OCI-LY1 (cell line): ENCODE results near the gene SLC35C1.
"Not testable (repeated sequence)": the region's sequence is repeated elsewhere in the genome, so short reads cannot be mapped to it uniquely, and the experiment has no call there.

Experiments
- H2AFZ ChIP-seq: fragments of 200-600 bp; sonication (generic), shearing (Covaris generic); 2 replicates; pipeline ENCODE4 v1.6.0; 2014; ENCODE audit warnings: antibody characterized with exemption, mild to moderate bottlenecking, low read length
- H3F3A ChIP-seq: fragments of 200-600 bp; sonication (generic), shearing (Covaris generic); 2 replicates; pipeline ENCODE4 v1.6.0; 2014; ENCODE audit warnings: mild to moderate bottlenecking, antibody characterized with exemption, low read length, moderate library complexity; ENCODE audit not compliant: insufficient read depth
- H3K27ac ChIP-seq: fragments of 200-600 bp; sonication (generic); 2 replicates; pipeline ENCODE4 v1.5.1; 2014; ENCODE audit warnings: low read length, mixed run types, mild to moderate bottlenecking, low read depth; ENCODE audit not compliant: poor library complexity, severe bottlenecking
- H3K27me3 ChIP-seq: fragments of 200-600 bp; sonication (generic); 2 replicates; pipeline ENCODE4 v1.6.0; 2014; ENCODE audit warnings: antibody characterized with exemption, mild to moderate bottlenecking, low read length, moderate library complexity; ENCODE audit not compliant: insufficient read depth
- H3K36me3 ChIP-seq: fragments of 200-600 bp; sonication (generic); 2 replicates; pipeline ENCODE4 v1.6.1; 2014; ENCODE audit warnings: mild to moderate bottlenecking, antibody characterized with exemption, low read length, moderate library complexity, mixed read lengths; ENCODE audit not compliant: insufficient read depth
- H3K4me1 ChIP-seq: fragments of 200-600 bp; sonication (generic); 2 replicates; pipeline ENCODE4 v1.5.1; 2014; ENCODE audit warnings: mild to moderate bottlenecking, low read length, moderate library complexity; ENCODE audit not compliant: insufficient read depth, severe bottlenecking
- H3K4me2 ChIP-seq: fragments of 200-600 bp; sonication (generic), shearing (Covaris generic); 2 replicates; pipeline ENCODE4 v1.6.1; 2014; ENCODE audit warnings: low read length
- H3K4me3 ChIP-seq: fragments of 200-600 bp; sonication (generic); 2 replicates; pipeline ENCODE4 v1.5.1; 2014; ENCODE audit warnings: low read length, low read depth, mild to moderate bottlenecking, mixed read lengths; ENCODE audit not compliant: poor library complexity, severe bottlenecking
- H3K79me2 ChIP-seq: fragments of 200-600 bp; shearing (Covaris generic); 2 replicates; pipeline ENCODE4 v1.6.1; 2016; ENCODE audit warnings: mixed run types, low read length, mixed read lengths; ENCODE audit not compliant: insufficient read depth
- H3K9ac ChIP-seq: fragments of 200-600 bp; sonication (generic), shearing (Covaris generic); 2 replicates; pipeline ENCODE4 v1.6.1; 2014; ENCODE audit warnings: mild to moderate bottlenecking, low read length, mixed read lengths
- H3K9me2 ChIP-seq: fragments of 200-600 bp; sonication (generic), shearing (Covaris generic); 2 replicates; pipeline ENCODE4 v1.6.1; 2014; ENCODE audit warnings: low read depth, mild to moderate bottlenecking, low read length, mixed read lengths
- H3K9me3 ChIP-seq: fragments of 200-600 bp; shearing (Covaris generic); 2 replicates; pipeline ENCODE4 v1.6.1; 2014; ENCODE audit warnings: low read length, mixed read lengths
- H4K20me1 ChIP-seq: fragments of 200-600 bp; sonication (generic), shearing (Covaris generic); 2 replicates; pipeline ENCODE4 v1.6.0; 2016; ENCODE audit warnings: mild to moderate bottlenecking, low read length; ENCODE audit not compliant: insufficient read depth
- CTCF ChIP-seq: fragments of 200-600 bp; sonication (generic), shearing (Covaris generic); IDR thresholded peaks from 2 replicates; pipeline ENCODE4 v1.5.1; 2017; ENCODE audit warnings: mild to moderate bottlenecking, antibody characterized with exemption, low read length, moderate library complexity, mixed read lengths
- EZH2 ChIP-seq: fragments of 200-600 bp; sonication (generic), shearing (Covaris generic); IDR thresholded peaks from 2 replicates; pipeline ENCODE4 v1.8.0; 2017; ENCODE audit warnings: borderline replicate concordance, mixed run types, mild to moderate bottlenecking, antibody characterized with exemption, low read length, moderate library complexity, mixed read lengths

The SLC35C1 gene

GRCh38 chr11:45806937-45807791 is 2.2 kb downstream of the SLC35C1 start:
- H3K9me3 ChIP-seq = no peaks in the 10 kb centered on the region
- H3K27me3 ChIP-seq = no peaks in the 10 kb centered on the region
- no peaks in the 10 kb centered on the region for H3F3A ChIP-seq
- H3K4me3 ChIP-seq = peak overlapping the region; percentile 80
- H3K36me3 ChIP-seq = peaks cover 8% of the 10 kb centered on the region
- H3K9me2 ChIP-seq = no peaks in the 10 kb centered on the region
- peaks cover 25% of the 10 kb centered on the region for H3K4me1 ChIP-seq
- H3K79me2 ChIP-seq = no peaks in the 10 kb centered on the region
- H4K20me1 ChIP-seq = no peaks in the 10 kb centered on the region
- no peak overlapping the region for H2AFZ ChIP-seq
- H3K4me2 ChIP-seq = peak overlapping the region; percentile 99
- peak overlapping the region; percentile 28; the same call in 1 of the 2 replicates for H3K9ac ChIP-seq
- no peak overlapping the region for H3K27ac ChIP-seq
- TF ChIP-seq EZH2 (no peak), CTCF (no peak)

DNA sequence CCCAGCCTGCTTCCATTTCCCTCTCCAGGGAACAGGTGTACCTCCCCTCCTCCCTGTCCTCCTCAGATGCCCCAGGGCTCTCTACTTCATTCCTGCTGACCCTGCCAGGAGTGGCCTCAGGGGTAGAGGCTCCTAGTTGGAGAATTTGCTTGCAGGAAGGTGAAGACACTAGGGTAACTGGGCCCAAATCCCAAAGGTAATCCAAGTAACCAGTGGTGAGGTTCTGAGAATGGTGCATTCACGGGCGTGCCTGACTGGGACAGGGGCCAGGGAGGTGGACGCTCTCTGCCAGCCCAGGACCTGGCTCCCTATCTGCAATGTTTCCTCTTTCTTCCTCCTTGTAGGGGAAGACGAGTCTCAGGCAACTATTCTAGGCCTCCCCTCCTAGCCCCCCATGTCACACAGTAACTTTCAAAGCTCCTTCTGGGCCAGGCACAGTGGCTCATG is 2.9 kb downstream of the SLC35C1 start:
- peak overlapping the region; percentile 99; the same call in 1 of the 2 replicates for H3K4me2 ChIP-seq
- H3K9me2 ChIP-seq = no peaks in the 10 kb centered on the region
- H3K79me2 ChIP-seq = no peaks in the 10 kb centered on the region
- peaks cover 8% of the 10 kb centered on the region for H3K36me3 ChIP-seq
- H3K27me3 ChIP-seq = no peaks in the 10 kb centered on the region
- H3K4me1 ChIP-seq = peaks cover 25% of the 10 kb centered on the region
- no peaks in the 10 kb centered on the region for H3K9me3 ChIP-seq
- TF ChIP-seq CTCF (no peak), EZH2 (no peak)
- H3K27ac ChIP-seq = no peak overlapping the region
- H3K9ac ChIP-seq = no peak overlapping the region
- no peaks in the 10 kb centered on the region for H3F3A ChIP-seq
- H4K20me1 ChIP-seq = no peaks in the 10 kb centered on the region
- no peak overlapping the region for H2AFZ ChIP-seq
- no peak overlapping the region for H3K4me3 ChIP-seq

DNA sequence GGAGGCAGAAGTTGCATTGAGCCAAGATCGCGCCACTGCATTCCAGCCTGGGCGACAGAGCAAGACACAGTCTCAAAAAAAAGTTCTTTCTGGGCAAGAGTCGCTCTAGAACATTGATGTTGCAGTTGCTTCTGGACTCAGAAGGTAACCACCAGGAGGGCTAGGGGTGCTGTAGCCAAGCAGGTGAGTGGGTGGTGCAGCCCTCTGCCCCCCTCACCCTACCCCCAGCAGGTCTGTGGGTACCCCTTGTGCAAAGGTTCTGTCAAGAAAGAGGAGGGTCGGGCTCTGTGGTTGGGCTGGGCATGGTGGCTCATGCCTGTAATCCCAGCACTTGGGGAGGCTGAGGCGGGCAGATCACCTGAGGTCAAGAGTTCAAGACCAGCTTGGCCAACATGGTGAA is 3.5 kb downstream of the SLC35C1 start:
- H4K20me1 ChIP-seq, H3K36me3 ChIP-seq, H3K9me3 ChIP-seq, H3K79me2 ChIP-seq, H3K27ac ChIP-seq, H3F3A ChIP-seq, H2AFZ ChIP-seq, H3K4me2 ChIP-seq, H3K9ac ChIP-seq, H3K4me3 ChIP-seq, H3K9me2 ChIP-seq, H3K27me3 ChIP-seq: not testable (repeated sequence)
- peaks cover 25% of the 10 kb centered on the region for H3K4me1 ChIP-seq
